ENCODE results near the gene PAPPA2.

PAPPA2 gene

GRCh38 chr1:176499671-176500070 is 36.7 kb downstream of the PAPPA2 start:
- no peaks in the 10 kb centered on the region for H3K36me3 ChIP-seq
- H3K4me1 ChIP-seq = no peaks in the 10 kb centered on the region
- H3K4me3 ChIP-seq = no peak overlapping the region
- no peak for TF ChIP-seq Cebpa-rat (IDR thresholded peaks at IDR 0.05)
- H3K9ac ChIP-seq = no peak overlapping the region
- no peak overlapping the region for H3K27ac ChIP-seq
- H3K27me3 ChIP-seq = no peaks in the 10 kb centered on the region
- H3K9me3 ChIP-seq = no peaks in the 10 kb centered on the region
- H3K4me2 ChIP-seq = no peak overlapping the region
- H4K20me1 ChIP-seq = no peaks in the 10 kb centered on the region

DNA sequence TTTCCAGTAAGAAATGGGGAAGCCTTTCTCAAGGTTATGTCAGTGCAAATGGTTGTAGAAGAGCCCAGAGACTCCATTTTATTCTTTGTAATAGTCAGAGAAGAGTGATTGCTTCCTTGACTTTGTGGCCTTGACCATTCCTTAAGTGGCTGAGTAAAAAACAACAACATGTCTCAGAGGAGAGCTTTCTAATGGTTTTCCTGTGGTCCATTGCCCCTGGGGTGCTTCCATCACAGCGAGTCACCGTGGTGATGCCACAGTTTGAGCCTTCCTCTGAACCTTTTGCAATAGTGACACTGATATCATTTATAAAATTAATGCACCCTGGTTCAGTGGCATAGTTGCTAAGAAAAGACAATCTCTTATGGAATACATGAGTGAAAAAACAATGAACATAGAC is 38.6 kb downstream of the PAPPA2 start:
- Histone ChIP-seq H4K20me1 (no peaks in the 10 kb centered on the region), H3K36me3 (no peaks in the 10 kb centered on the region), H3K4me1 (no peaks in the 10 kb centered on the region), H3K9me3 (no peaks in the 10 kb centered on the region), H3K27me3 (no peaks in the 10 kb centered on the region), H3K4me2 (no peak overlapping the region), H3K9ac (no peak overlapping the region), H3K27ac (no peak overlapping the region), H3K4me3 (no peak overlapping the region)
- TF ChIP-seq Cebpa-rat (IDR thresholded peaks at IDR 0.05) = no peak

DNA sequence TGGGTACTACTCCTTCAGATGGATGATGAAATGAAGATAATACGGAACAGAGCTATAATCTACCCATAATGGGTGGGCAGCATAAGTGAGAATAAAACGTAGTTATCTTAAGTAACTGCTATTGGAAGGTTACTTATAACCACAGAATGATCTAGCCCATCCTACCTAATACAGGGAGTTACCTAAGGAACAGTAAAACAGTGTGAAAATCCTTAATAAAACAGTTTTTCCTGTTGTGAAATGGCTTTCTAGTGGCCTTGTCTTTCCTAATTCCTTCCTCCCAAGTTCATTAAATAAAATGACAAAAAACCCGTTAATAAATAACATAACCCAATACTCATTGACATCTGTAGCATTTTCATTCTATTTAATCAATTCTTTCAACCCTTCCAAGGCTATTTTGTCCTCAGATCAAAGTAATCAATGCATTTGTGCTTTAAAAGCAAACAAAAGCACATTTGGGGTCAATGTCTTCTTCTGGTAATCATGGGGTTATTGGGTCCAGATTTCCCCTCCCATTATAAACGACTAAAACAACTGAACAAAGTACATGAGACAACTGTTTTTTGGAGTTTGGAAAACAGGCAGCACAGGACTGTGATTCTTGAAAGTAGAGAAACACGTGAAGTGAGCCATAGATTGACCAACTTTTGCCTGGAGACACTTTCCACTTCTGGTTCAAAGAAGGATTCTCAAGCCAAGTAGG is 42.0 kb downstream of the PAPPA2 start:
- H3K27ac ChIP-seq = no peak overlapping the region
- no peaks in the 10 kb centered on the region for H3K9me3 ChIP-seq
- H4K20me1 ChIP-seq = no peaks in the 10 kb centered on the region
- H3K4me2 ChIP-seq = no peak overlapping the region
- no peak overlapping the region for H3K4me3 ChIP-seq
- no peaks in the 10 kb centered on the region for H3K4me1 ChIP-seq
- no peak for TF ChIP-seq Cebpa-rat (IDR thresholded peaks at IDR 0.05)
- no peak overlapping the region for H3K9ac ChIP-seq
- no peaks in the 10 kb centered on the region for H3K27me3 ChIP-seq
- no peaks in the 10 kb centered on the region for H3K36me3 ChIP-seq

GRCh38 chr1:176512966-176513365 is 50.0 kb downstream of the PAPPA2 start:
- H3K4me1 ChIP-seq = no peaks in the 10 kb centered on the region
- no peaks in the 10 kb centered on the region for H3K27me3 ChIP-seq
- H3K4me2 ChIP-seq = no peak overlapping the region
- H3K9me3 ChIP-seq = no peaks in the 10 kb centered on the region
- TF ChIP-seq Cebpa-rat (IDR thresholded peaks at IDR 0.05) = no peak
- no peak overlapping the region for H3K4me3 ChIP-seq
- H3K27ac ChIP-seq = no peak overlapping the region
- H3K36me3 ChIP-seq = no peaks in the 10 kb centered on the region
- H4K20me1 ChIP-seq = no peaks in the 10 kb centered on the region
- H3K9ac ChIP-seq = no peak overlapping the region

- Histone ChIP-seq H3K27ac (no peak overlapping the region), H3K9ac (no peak overlapping the region)
- no peak for TF ChIP-seq Cebpa-rat (IDR thresholded peaks at IDR 0.05)
Measured at GRCh38 chr1:176515310-176515709, 52.3 kb downstream of the PAPPA2 start.

GRCh38 chr1:176517484-176517883 is 54.5 kb downstream of the PAPPA2 start:
- no peak overlapping the region for H3K9ac ChIP-seq
- H4K20me1 ChIP-seq = no peaks in the 10 kb centered on the region
- no peak for TF ChIP-seq Cebpa-rat (IDR thresholded peaks at IDR 0.05)
- H3K4me3 ChIP-seq = no peak overlapping the region
- H3K27ac ChIP-seq = no peak overlapping the region
- H3K4me2 ChIP-seq = no peak overlapping the region
- H3K27me3 ChIP-seq = no peaks in the 10 kb centered on the region
- no peaks in the 10 kb centered on the region for H3K4me1 ChIP-seq
- H3K36me3 ChIP-seq = no peaks in the 10 kb centered on the region
- no peaks in the 10 kb centered on the region for H3K9me3 ChIP-seq

More at GRCh38 chr1:176515310-176515709, 52.3 kb downstream of the PAPPA2 start:
- Histone ChIP-seq H3K4me3 (no peak overlapping the region), H3K27me3 (no peaks in the 10 kb centered on the region), H3K4me2 (no peak overlapping the region), H4K20me1 (no peaks in the 10 kb centered on the region), H3K9me3 (no peaks in the 10 kb centered on the region), H3K4me1 (no peaks in the 10 kb centered on the region), H3K36me3 (no peaks in the 10 kb centered on the region)

DNA sequence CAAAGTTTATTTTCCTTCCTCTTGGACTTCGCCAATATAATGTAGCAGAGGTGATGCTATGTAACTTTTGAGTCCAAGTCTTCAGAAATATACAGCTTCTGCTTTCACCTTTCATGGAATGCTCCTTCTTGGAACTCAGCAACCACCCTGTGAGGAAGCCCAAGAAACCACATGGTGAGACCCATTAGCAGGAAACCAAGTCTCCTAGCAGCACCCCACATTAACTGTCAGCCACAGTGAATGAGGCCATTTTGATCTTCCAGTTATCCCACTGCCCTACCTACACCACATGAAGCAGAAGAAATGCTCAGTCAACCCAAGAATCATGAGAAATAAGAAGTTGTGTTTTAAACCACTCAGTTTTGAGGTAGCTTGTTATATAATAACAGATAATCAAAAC is 58.2 kb downstream of the PAPPA2 start:
- H3K4me1 ChIP-seq = no peaks in the 10 kb centered on the region
- no peak overlapping the region for H3K9ac ChIP-seq
- no peaks in the 10 kb centered on the region for H4K20me1 ChIP-seq
- no peaks in the 10 kb centered on the region for H3K27me3 ChIP-seq
- H3K9me3 ChIP-seq = no peaks in the 10 kb centered on the region
- no peaks in the 10 kb centered on the region for H3K36me3 ChIP-seq
- H3K4me2 ChIP-seq = no peak overlapping the region
- no peak overlapping the region for H3K27ac ChIP-seq
- H3K4me3 ChIP-seq = no peak overlapping the region
- TF ChIP-seq Cebpa-rat (IDR thresholded peaks at IDR 0.05) = no peak

DNA sequence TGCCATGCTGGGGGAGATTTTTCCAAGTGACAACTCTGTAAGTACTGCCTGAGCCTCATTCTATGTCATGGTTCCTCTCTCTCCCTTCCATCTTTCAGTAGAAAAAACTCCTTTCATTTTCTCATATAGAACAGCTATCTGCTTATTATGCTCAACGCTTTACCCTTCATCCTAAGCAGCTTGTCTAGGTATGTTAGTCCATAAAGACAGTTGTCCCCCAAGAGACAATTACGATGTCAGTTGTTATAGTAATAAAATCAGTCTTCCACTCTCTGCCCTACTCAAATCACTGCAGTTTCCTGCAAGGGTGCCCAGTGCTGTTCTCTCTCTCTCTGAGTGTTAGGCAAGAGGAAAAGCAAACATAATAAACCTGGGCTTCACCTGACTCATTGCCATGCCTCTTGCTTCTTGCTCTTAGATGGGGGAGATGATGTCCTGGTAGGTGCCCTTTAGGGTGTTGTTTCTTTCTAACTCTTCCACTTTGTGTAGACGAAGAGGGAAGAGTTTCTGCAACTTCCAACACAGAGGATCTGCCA is 59.4 kb downstream of the PAPPA2 start:
- Histone ChIP-seq H3K27ac (no peak overlapping the region), H4K20me1 (no peaks in the 10 kb centered on the region), H3K4me1 (no peaks in the 10 kb centered on the region), H3K27me3 (no peaks in the 10 kb centered on the region), H3K4me3 (no peak overlapping the region), H3K9ac (no peak overlapping the region), H3K9me3 (no peaks in the 10 kb centered on the region), H3K4me2 (no peak overlapping the region), H3K36me3 (no peaks in the 10 kb centered on the region)
- TF ChIP-seq Cebpa-rat (IDR thresholded peaks at IDR 0.05) = no peak

DNA sequence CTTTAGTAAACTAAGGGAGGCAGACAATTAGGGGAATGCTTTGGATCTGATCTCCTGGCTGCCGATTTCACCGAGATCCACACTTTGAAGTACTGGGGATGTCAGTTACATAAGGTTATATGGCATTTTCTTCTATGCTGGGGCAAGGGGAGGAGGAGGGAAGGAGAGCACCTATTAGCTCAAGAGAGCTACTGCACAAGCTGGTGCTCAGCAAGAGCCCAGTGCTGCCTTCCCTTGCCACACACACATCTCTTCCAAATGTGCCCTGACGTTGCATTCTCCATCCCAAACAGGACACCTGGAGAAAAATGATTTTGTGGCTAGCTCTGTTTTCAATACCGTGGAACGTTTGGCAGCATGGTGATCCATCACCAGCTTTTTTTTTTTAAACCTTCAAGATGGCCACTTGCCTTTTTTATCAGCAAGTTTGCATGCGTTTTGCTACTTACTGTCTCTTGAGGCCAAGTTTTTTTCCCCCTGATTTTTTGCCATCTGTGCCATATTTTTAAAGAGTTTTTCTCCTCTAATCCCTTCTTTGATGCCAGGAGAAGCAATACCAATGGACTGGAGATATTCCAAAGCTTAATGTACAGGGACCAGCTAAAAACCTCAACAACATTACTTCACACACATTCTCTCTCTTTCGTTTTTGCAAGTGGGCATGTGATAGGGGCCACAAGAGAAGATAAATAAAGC is 66.6 kb downstream of the PAPPA2 start:
- H3K36me3 ChIP-seq = no peaks in the 10 kb centered on the region
- no peak for TF ChIP-seq Cebpa-rat (IDR thresholded peaks at IDR 0.05)
- H3K27me3 ChIP-seq = no peaks in the 10 kb centered on the region
- H3K9ac ChIP-seq = no peak overlapping the region
- H3K9me3 ChIP-seq = no peaks in the 10 kb centered on the region
- no peaks in the 10 kb centered on the region for H4K20me1 ChIP-seq
- H3K4me3 ChIP-seq = no peak overlapping the region
- H3K4me1 ChIP-seq = no peaks in the 10 kb centered on the region
- no peak overlapping the region for H3K27ac ChIP-seq
- H3K4me2 ChIP-seq = no peak overlapping the region

- no peak overlapping the region for H3K9ac ChIP-seq
- no peaks in the 10 kb centered on the region for H3K9me3 ChIP-seq
- H3K36me3 ChIP-seq = no peaks in the 10 kb centered on the region
- H3K27ac ChIP-seq = no peak overlapping the region
- no peaks in the 10 kb centered on the region for H3K4me1 ChIP-seq
- H3K27me3 ChIP-seq = no peaks in the 10 kb centered on the region
- H3K4me2 ChIP-seq = no peak overlapping the region
- H4K20me1 ChIP-seq = no peaks in the 10 kb centered on the region
- H3K4me3 ChIP-seq = no peak overlapping the region
- TF ChIP-seq Cebpa-rat (IDR thresholded peaks at IDR 0.05) = no peak
Measured at GRCh38 chr1:176531036-176531435, 68.1 kb downstream of the PAPPA2 start.
